K562 treated with DMSO at 1 percent for 48 hours (cell line): ENCODE measurements around the gene BCAP31. TPM values are rescaled to one million over a fixed set of nuclear protein-coding genes. Genes with fewer than 3 reads are reported as not detected.

Source experiments
- total RNA-seq: library from RNA; unstranded; fragments of 300-600 nt; gene quantifications from 2 replicates; pipeline ENCODE4 v1.2.3, GENCODE V29; 2022; ENCODE audit warnings: low replicate concordance; ENCODE audit errors: extremely low read depth

BCAP31 gene
- 306 TPM in 1 of 2 replicates, not detected in the other for total RNA-seq

GRCh38 chrX:153724252-153725038 lies at the start of gene BCAP31, which contains the start of gene ABCD1:
Gene BCAP31, minus strand, starts transcription at chrX:153724387. Its CDS starts 1,143 bp downstream, at chrX:153723244.
Gene ABCD1, plus strand, starts transcription at chrX:153724856. Its CDS starts 411 bp downstream, at chrX:153725267.

GRCh38 chrX:153763989-153764755 lies 40.0 kb upstream of the BCAP31 start, which contains the start of gene PLXNB3:
Gene PLXNB3, plus strand, starts transcription at chrX:153764249. Its CDS starts 1,287 bp downstream, at chrX:153765536.

GRCh38 chrX:153687121-153688039 lies 36.8 kb downstream of the BCAP31 start, which contains the start of gene SLC6A8:
Gene SLC6A8, plus strand, starts transcription at chrX:153687926. Its CDS starts 649 bp downstream, at chrX:153688575.

GRCh38 chrX:153673428-153674218 lies 50.6 kb downstream of the BCAP31 start, which contains the start of gene PNCK:
Gene PNCK, minus strand, starts transcription at chrX:153673813. Its CDS starts 737 bp downstream, at chrX:153673076.

Other genes starting within 250 kb of the BCAP31 start
- gene BGN, start 229.4 kb downstream of the BCAP31 start, total RNA-seq: not detected in 2 replicates
- gene ATP2B3, start 206.7 kb downstream of the BCAP31 start, total RNA-seq: not detected in 2 replicates
- gene CCNQ, start 125.2 kb downstream of the BCAP31 start, total RNA-seq: not detected in 2 replicates
- not detected in 2 replicates for gene DUSP9, start 77.2 kb downstream of the BCAP31 start, total RNA-seq
- not detected in 2 replicates for gene PNCK, start 50.6 kb downstream of the BCAP31 start, total RNA-seq
- not detected in 2 replicates for gene SLC6A8, start 36.5 kb downstream of the BCAP31 start, total RNA-seq
- gene ABCD1, start 469 bp upstream of the BCAP31 start, total RNA-seq: not detected in 2 replicates
- not detected in 2 replicates for gene PLXNB3, start 39.9 kb upstream of the BCAP31 start, total RNA-seq
- not detected in 2 replicates for gene SRPK3, start 56.7 kb upstream of the BCAP31 start, total RNA-seq
- not detected in 2 replicates for gene IDH3G, start 70.0 kb upstream of the BCAP31 start, total RNA-seq
- gene SSR4, start 70.3 kb upstream of the BCAP31 start, total RNA-seq: 1,814 TPM in 1 of 2 replicates, not detected in the other
- gene PDZD4, start 106.2 kb upstream of the BCAP31 start, total RNA-seq: not detected in 2 replicates
- not detected in 2 replicates for gene L1CAM, start 161.8 kb upstream of the BCAP31 start, total RNA-seq
- not detected in 2 replicates for gene AVPR2, start 180.3 kb upstream of the BCAP31 start, total RNA-seq
- not detected in 2 replicates for gene ARHGAP4, start 201.9 kb upstream of the BCAP31 start, total RNA-seq
- gene NAA10, start 210.7 kb upstream of the BCAP31 start, total RNA-seq: not detected in 2 replicates
- gene RENBP, start 220.3 kb upstream of the BCAP31 start, total RNA-seq: not detected in 2 replicates
- gene HCFC1, start 247.4 kb upstream of the BCAP31 start, total RNA-seq: 51.6 TPM in 1 of 2 replicates, not detected in the other
- gene TMEM187, start 248.4 kb upstream of the BCAP31 start, total RNA-seq: not detected in 2 replicates